Heart right ventricle (tissue), 16 donors: ENCODE results near the gene C10orf120. TPM values are rescaled to one million over a fixed set of nuclear protein-coding genes. Genes with fewer than 3 reads are reported as not detected.

Experiments used
- ATAC-seq, 8 donors: fragments of 200-7000 bp; cut with Tn5 transposase; one replicate each; pipeline ENCODE4 v1.9.1; 2020; ENCODE audit warnings: mild to moderate bottlenecking in 8 of 8, moderate library complexity in 8 of 8, moderate number of reproducible peaks in 1 of 8
- DNase-seq, 2 donors: peaks; one replicate each; pipeline ENCODE4 v3.0.0-alpha.2; 2020
- H3K27ac ChIP-seq, 10 donors: fragments of 200-600 bp; sonication (generic) in 2 of 10; one replicate each; pipeline versions ENCODE4 v1.5.0 to v1.8.0; 2020 to 2022; ENCODE audit warnings: mild to moderate bottlenecking in 3 of 10
- H3K27me3 ChIP-seq, 7 donors: fragments of 200-600 bp; one replicate each; pipeline ENCODE4 v1.8.0; 2021 to 2022; ENCODE audit warnings: mild to moderate bottlenecking in 2 of 7
- H3K36me3 ChIP-seq, 9 donors: fragments of 200-600 bp; sonication (generic) in 1 of 9; one replicate each; pipeline versions ENCODE4 v1.5.0 to v1.8.0; 2020 to 2022; ENCODE audit warnings: mild to moderate bottlenecking in 2 of 9
- H3K4me1 ChIP-seq, 9 donors: fragments of 200-600 bp; sonication (generic) in 1 of 9; one replicate each; pipeline versions ENCODE4 v1.5.0 to v1.8.0; 2020 to 2022; ENCODE audit warnings: mild to moderate bottlenecking in 4 of 9
- H3K4me3 ChIP-seq, 10 donors: fragments of 200-600 bp; sonication (generic) in 2 of 10; one replicate each; pipeline versions ENCODE4 v1.5.0 to v1.8.0; 2020 to 2022; ENCODE audit warnings: mild to moderate bottlenecking in 7 of 10, moderate library complexity in 2 of 10
- H3K9me3 ChIP-seq, 11 donors: fragments of 200-600 bp in 10 of 11; sonication (generic) in 2 of 11; one replicate each; pipeline versions ENCODE4 v1.5.0 to v1.8.0; 2013 to 2022; ENCODE audit warnings: mild to moderate bottlenecking in 2 of 11, control low read depth in 1 of 11, moderate library complexity in 1 of 11
- CTCF ChIP-seq, 9 donors: fragments of 200-600 bp; sonication (generic) in 2 of 9; IDR thresholded peaks; one replicate each; pipeline versions ENCODE4 v1.5.0 to v1.8.0; 2021 to 2022; ENCODE audit warnings: antibody characterized with exemption in 9 of 9, mild to moderate bottlenecking in 5 of 9, moderate library complexity in 1 of 9
- WGBS, 2 donors: extraction: QIAGEN DNeasy Blood & Tissue Kit; methylation state at CpG; one replicate each; pipeline ENCODE4 v1.1.7; 2013; ENCODE audit warnings: inconsistent platforms in 1 of 2; 5-methylcytosine and 5-hydroxymethylcytosine counted together
- intact Hi-C, 10 donors: fragments of 100-400 bp; cut with DNase I; formaldehyde crosslinking; loops; one replicate each; pipeline versions ENCODE4 v1.11.1 to v1.14.2; 2022
- polyA plus RNA-seq, 2 donors: library from polyadenylated mRNA; stranded (reverse); fragments of 200-250 nt; gene quantifications; one replicate each; pipeline ENCODE4 v1.2.3, GENCODE V29; 2013
- total RNA-seq, 10 donors: library from RNA; stranded (reverse); fragmentation: NEBNext Ultra II Directional in 3 of 10; extraction: Animal tissue kit (Norgen Biotek cat#: 25700) in 3 of 10; gene quantifications; one replicate each; pipeline versions ENCODE4 v1.2.1 to v1.2.4, GENCODE V29; 2021 to 2023
- donor health status: Arrhythmogenic right ventricular cardiomyopathy.
- donor health status: ischemic (EF 13 %, LVEDD 7.1; RV severe dilation, severe dysfunction).
- donor health status: healthy with polysubstance abuse.
- donor health status: DM: no; HTN: yes; CAD: no.
- donor health status: DM: no; HTN: no; CAD: no.
- donor health status: ischemic (EF 25% LVEDD 6.9; RV normal size, moderate dysfunction).
- donor health status: ischemic (EF 25% LVEDD 5.7; RV mildly dilated, moderate dysfunction).
- donor health status: healthy.
- donor health status: DM: yes; HTN: yes; CAD: no.
- donor health status: Ischemic cardiomyopathy.
- donor health status: ischemic (EF 35%, LVEDD 5.7; RV mildly dilated, moderate dysfunction).
- donor health status: nonischemic (EF 11% LVEDD 7.7; RV severe dilation, severe dysfunction).
- donor health status: DM: yes; HTN: yes; CAD: no.
- donor health status: PGD.
- donor health status: ischemic (EF 29% LVEDD 5.4; RV normal size, mild dysfunction).
- donor health status: nonischemic (EF 23%, LVEDD 6.1; RV moderate dilation, normal function).

The C10orf120 gene
- total and polyA plus RNA-seq, 12 donors: not detected

GRCh38 chr10:122656308-122656705 is 43.3 kb downstream of the C10orf120 start:
- peaks cover 0 to 9% (median 0%) of the 10 kb centered on the region in 7 donors for H3K27me3 ChIP-seq
- no peaks in the 10 kb centered on the region for H3K4me1 ChIP-seq
- 79 to 83% methylated on average over 2 of the region's 2 CpGs for WGBS, 2 donors
- TF ChIP-seq CTCF (IDR thresholded peaks at IDR 0.05): no peak
- DNase-seq (no peak), ATAC-seq (no peak)
- H3K4me3 ChIP-seq: no peak overlapping the region
- no peaks in the 10 kb centered on the region for H3K36me3 ChIP-seq
- peaks cover 0 to 8% (median 0%) of the 10 kb centered on the region in 11 donors for H3K9me3 ChIP-seq
- H3K27ac ChIP-seq: no peak overlapping the region
- intact Hi-C loops: loop anchor here in 1 of 10 donors (10.0 kb wide), 1 partner anchor 898 kb away; no protein-coding TSS in a partner anchor

DNA sequence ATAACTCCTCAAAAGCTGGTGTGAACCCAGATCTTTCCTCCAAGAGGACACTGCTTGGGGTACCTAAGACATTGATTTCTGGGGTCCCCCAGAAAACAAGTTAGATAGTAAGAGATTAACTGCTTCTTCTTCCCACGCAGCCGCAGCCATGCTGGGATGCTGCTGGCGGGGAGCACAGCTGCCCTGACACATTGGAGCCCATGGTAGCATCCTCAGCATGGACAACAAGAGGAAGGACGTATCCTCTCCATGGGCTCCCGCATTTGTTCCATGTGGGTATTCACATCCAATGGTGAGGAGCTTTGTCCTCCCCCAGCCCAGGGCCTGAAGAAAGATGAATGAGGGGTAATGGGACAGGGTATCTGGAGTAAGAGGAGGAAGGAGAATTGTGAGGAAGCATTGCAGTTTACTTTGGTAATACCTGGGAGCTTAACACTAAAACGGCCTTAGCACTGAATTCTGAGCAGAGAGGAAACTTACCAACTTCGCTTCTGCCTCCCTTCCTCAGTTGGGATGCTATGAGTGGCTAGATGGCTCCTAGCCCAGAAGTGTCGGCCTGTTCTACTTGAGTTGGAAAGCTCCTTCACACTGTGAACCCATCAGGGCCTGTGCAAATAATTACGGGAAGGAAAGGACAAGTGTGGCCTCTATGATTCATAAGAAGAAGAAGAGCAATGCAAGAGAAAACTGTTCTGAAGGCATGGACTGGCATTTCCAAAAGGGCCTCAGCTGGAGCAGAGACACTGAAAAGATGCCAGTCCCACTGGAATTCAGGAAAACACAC is 43.9 kb downstream of the C10orf120 start:
- WGBS, 2 donors: 85 to 91% methylated on average over 9 of the region's 9 CpGs
- Histone ChIP-seq H3K36me3 (no peaks in the 10 kb centered on the region), H3K4me3 (no peak overlapping the region), H3K4me1 (no peaks in the 10 kb centered on the region), H3K9me3 (peaks cover 0 to 10% (median 0%) of the 10 kb centered on the region in 11 donors), H3K27ac (no peak overlapping the region), H3K27me3 (peaks cover 0 to 9% (median 0%) of the 10 kb centered on the region in 7 donors)
- intact Hi-C loops: loop anchor here in 1 of 10 donors (10.0 kb wide), 1 partner anchor 899 kb away; no protein-coding TSS in a partner anchor
- TF ChIP-seq CTCF (IDR thresholded peaks at IDR 0.05): no peak
- ATAC-seq (peak in 2 of 8 donors; percentile 35 to 57), DNase-seq (no peak)

GRCh38 chr10:122650331-122650730 is 49.3 kb downstream of the C10orf120 start:
- ATAC-seq (no peak), DNase-seq (no peak)
- no peak for TF ChIP-seq CTCF (IDR thresholded peaks at IDR 0.05)
- Histone ChIP-seq H3K4me3 (no peak overlapping the region), H3K27ac (no peak overlapping the region), H3K4me1 (peaks cover 0 to 4% (median 0%) of the 10 kb centered on the region in 9 donors), H3K36me3 (no peaks in the 10 kb centered on the region), H3K9me3 (peaks cover 0 to 10% (median 0%) of the 10 kb centered on the region in 11 donors), H3K27me3 (peaks cover 0 to 7% (median 0%) of the 10 kb centered on the region in 7 donors)
- intact Hi-C loops: loop anchor here in 1 of 10 donors (2.0 to 10.0 kb wide), 2 partner anchors 56 to 904 kb away; no protein-coding TSS in a partner anchor
- WGBS, 2 donors: 86 to 87% methylated on average over 2 of the region's 2 CpGs

DNA sequence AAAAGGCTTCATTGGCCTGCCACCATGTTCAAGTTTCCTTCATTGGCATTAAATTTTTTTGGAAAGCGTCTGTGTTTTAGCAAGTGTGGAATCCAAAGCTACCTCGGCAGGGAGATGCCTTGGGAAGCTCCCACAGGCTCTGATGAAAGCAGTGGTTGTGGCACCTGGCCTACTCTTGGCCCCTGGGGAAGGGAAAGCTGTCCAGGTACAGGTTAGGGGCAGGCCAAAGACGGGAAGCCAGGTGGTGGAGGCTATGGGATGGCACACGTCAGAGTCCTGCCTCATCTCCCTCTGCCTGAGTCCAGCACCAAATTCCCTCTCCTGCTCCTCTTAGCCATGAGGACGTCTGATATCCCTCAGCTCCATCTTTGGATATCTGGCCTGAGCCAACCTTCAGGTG is 49.7 kb downstream of the C10orf120 start:
- Histone ChIP-seq H3K4me1 (peaks cover 0 to 4% (median 0%) of the 10 kb centered on the region in 9 donors), H3K4me3 (no peak overlapping the region), H3K9me3 (peaks cover 0 to 10% (median 0%) of the 10 kb centered on the region in 11 donors), H3K36me3 (no peaks in the 10 kb centered on the region), H3K27me3 (peaks cover 0 to 7% (median 0%) of the 10 kb centered on the region in 7 donors), H3K27ac (no peak overlapping the region)
- ATAC-seq (no peak), DNase-seq (no peak)
- WGBS, 2 donors: 79 to 85% methylated on average over 5 of the region's 5 CpGs
- intact Hi-C loops: loop anchor here in 6 of 10 donors (2.0 to 10.0 kb wide), 6 partner anchors 52 to 915 kb away; no protein-coding TSS in a partner anchor
- no peak for TF ChIP-seq CTCF (IDR thresholded peaks at IDR 0.05)
